Fibroblast of villous mesenchyme (primary cell): Measurements from ENCODE around the gene DCAF17. TPM values are rescaled to one million over a fixed set of nuclear protein-coding genes. Genes with fewer than 3 reads are reported as not detected.
A peak's percentile ranks its signal among the peaks of the same experiment; 100 is the strongest.

Experiments
- DNase-seq: peaks from one replicate; pipeline ENCODE4 v3.0.0-alpha.2; 2010; ENCODE audit warnings: low read depth
- H3K4me3 ChIP-seq: 2 replicates; pipeline ENCODE4 v1.5.1; 2011; ENCODE audit warnings: low read depth, mild to moderate bottlenecking, low read length
- total RNA-seq: library from RNA; depleted of rRNA; stranded (reverse); fragments of >200 nt; gene quantifications from 2 replicates; pipeline ENCODE4 v1.2.3, GENCODE V29; 2012
- TF ChIP-seq, protein P1 (sequence below): IDR thresholded peaks from 2 replicates; pipeline ENCODE4 v1.5.1; 2012; ENCODE audit warnings: low read depth, mild to moderate bottlenecking, low read length; ENCODE audit not compliant: insufficient read depth

DCAF17 gene
- total RNA-seq, 1 donor, result 29.4 TPM

DNA sequence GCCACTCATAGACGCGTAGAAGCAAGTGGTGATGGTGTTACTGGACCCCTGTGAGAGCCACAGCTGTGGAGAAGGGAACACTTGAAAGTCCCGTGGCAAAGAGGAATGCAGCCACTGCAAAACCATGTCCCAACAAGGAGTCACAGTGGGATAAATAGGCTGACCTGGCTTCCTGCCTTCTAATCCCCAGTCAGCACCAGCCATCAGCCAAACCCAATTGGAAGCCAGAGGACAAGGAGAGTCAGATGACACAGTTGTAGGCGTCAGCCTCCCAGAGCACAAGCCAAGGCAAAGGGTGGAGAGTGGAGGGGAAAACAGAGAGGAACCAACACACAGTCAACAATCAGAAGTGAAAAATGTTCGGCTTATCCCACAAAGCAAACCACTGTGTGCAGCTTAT lies 82.8 kb downstream of the DCAF17 start:
- TF ChIP-seq, protein P1, sequence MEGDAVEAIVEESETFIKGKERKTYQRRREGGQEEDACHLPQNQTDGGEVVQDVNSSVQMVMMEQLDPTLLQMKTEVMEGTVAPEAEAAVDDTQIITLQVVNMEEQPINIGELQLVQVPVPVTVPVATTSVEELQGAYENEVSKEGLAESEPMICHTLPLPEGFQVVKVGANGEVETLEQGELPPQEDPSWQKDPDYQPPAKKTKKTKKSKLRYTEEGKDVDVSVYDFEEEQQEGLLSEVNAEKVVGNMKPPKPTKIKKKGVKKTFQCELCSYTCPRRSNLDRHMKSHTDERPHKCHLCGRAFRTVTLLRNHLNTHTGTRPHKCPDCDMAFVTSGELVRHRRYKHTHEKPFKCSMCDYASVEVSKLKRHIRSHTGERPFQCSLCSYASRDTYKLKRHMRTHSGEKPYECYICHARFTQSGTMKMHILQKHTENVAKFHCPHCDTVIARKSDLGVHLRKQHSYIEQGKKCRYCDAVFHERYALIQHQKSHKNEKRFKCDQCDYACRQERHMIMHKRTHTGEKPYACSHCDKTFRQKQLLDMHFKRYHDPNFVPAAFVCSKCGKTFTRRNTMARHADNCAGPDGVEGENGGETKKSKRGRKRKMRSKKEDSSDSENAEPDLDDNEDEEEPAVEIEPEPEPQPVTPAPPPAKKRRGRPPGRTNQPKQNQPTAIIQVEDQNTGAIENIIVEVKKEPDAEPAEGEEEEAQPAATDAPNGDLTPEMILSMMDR, result no peak
- H3K4me3 ChIP-seq, result peak overlapping the region; percentile 23
- DNase-seq, result no peak

DNA sequence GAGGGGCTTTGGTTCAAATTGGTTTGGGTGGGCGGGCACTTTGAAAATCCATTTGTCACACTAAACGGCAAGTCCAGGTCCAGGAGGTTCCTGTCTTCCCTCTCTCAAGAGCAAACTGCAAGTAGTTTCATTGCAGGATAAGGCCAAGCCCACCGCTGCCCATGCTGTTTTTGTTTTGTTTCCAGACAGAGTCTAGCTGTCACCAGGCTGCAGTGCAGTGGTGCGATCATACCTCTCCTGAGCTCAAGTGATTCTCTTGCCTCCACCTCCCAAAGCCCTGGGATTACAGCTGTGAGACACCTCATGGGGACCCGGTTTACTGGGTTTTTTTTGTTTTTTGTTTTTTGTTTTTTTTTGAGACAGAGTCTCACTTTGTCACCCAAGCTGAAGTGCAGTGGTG lies 86.4 kb downstream of the DCAF17 start:
- TF ChIP-seq, protein P1, result no peak
- H3K4me3 ChIP-seq, result no peak overlapping the region
- DNase-seq, result no peak

DNA sequence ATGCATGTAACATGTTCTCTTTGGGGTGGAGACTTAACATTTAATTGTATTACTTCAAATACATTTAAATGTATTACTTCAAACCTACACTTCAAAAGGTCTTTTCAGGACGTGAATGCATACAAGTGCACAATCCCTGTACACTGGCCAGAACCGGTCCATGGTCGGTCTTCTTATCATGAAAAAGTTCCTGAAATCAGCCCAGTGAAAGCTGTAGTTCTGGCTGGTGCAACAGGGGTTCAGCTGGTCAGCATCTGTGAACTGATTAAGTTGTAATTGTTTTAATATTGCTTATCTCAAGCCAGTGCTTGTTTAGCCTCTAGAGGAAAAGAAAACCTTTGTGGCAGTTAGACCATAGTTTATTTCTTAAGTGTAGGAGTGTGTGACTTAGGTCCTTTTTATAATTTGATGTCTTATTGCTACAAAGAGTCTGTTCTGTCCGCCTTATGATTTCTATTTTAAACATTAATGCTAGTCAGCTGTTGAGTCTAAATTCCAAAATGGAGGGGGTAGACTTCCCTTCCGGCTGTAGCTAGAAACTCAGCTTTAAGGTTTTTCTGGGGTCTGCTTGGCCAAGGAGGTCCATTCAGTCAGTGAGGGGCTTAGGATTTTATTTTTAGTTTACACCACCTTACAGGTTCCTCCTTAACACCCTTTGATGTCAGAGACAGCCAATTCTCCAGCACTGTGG lies 87.5 kb downstream of the DCAF17 start:
- no peak for DNase-seq
- TF ChIP-seq, protein P1, result no peak
- H3K4me3 ChIP-seq, result peak overlapping the region; percentile 89

DNA sequence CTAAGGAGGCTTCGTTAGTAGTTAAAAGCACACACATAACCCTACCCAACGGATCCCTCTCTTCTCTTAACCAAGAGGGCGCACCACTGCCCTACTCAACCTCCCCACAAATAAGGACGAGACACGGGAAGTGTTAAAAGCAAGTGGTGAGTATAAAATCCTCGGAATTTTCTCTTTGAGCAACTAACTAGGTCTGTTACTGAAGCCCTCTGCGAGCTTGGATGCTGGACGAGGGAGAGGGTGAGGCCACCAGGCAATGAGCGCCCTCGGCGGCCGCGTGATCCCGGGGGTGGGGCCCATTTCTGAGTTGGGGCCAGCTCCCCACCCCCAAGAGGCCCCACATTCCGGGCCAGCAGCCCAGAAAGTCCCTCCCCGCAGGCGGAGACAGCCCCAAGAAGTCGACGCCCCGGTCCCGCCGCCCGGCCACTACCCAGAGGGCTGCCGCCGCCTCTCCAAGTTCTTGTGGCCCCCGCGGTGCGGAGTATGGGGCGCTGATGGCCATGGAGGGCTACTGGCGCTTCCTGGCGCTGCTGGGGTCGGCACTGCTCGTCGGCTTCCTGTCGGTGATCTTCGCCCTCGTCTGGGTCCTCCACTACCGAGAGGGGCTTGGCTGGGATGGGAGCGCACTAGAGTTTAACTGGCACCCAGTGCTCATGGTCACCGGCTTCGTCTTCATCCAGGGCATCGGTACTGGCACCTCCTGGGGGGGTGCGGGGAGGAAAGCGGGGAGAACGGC lies 88.2 kb downstream of the DCAF17 start, which contains the start of gene CYBRD1:
Gene CYBRD1, plus strand, starts transcription at position 423 of the 736 bp plus-strand sequence. Its CDS starts 72 bp downstream, at position 495.
- peak; percentile 87 for DNase-seq
- TF ChIP-seq, protein P1, result no peak
- H3K4me3 ChIP-seq, result peak within 1 kb of the TSS; percentile 89

DNA sequence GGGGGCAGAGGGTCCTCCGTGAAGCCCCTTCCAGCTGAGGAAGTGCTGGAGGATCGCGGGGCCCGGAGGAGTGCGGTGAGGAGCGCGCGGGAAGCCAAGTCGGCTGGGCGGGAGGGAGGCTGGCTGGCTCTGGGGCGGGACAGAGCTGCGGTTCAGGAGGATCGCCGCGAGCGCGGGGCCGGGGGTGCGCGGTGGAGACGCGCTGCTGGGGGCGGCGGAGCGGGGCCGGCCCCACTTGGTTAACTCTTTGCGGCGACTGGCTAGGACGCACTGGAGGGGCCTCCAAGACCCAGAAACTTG lies 88.7 kb downstream of the DCAF17 start:
- DNase-seq, result no peak
- TF ChIP-seq, protein P1, result no peak
- peak overlapping the region; percentile 89 for H3K4me3 ChIP-seq

DNA sequence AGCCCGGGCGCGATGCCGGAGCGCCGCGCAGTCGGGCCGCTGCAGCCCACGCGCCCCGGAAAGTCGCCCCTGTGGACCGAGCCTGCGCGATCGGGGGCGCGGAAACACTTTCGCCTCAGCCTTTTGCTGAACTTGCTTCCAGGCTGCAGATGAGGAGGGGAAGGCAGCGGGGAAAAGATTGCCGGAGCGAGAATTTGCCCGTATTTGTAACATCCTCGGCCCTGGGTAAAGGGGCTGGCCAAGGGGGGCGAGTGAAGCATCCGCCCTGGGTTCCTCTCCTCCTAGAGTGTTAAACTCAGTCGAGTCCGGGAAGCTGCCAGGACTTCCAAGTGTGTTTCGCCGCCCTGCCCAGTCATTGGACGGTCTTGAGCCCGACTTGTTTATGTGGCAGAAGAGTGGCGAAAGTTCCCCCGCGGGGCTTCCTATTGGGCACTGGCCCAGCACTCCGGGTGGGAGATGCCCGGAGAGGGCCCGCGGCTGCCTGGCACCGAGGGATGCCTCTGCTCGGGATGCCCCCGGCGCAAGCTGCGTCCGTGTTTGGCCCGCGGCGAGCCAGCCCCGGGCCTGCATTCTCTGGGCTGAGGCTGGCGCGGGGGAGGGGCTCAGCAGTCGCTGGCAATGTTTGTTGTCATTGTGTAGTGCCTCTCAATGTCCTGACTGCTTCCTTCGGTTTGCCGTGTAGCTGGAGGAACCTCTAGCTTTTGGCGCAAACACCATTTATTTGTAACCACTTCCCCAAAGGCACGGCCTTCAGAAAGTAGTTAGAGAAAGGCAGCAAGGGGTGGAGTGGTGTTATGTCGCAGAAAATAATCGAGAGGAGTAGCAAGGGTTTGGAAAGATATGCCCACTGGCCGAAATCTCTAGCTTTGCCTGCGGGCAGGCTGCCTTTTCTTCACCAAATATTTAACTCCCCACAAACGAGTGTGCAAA lies 89.3 kb downstream of the DCAF17 start:
- TF ChIP-seq, protein P1, result no peak
- H3K4me3 ChIP-seq, result peak overlapping the region; percentile 89
- DNase-seq, result peak; percentile 78
